ENCODE results near the gene DTX1. TPM values are rescaled to one million over a fixed set of nuclear protein-coding genes. Genes with fewer than 3 reads are reported as not detected.

The DTX1 gene
- total RNA-seq, 1 experiment from 2014 or later = 0.44 TPM

GRCh38 chr12:113021500-113021899 is 35.0 kb upstream of the DTX1 start:
- Histone ChIP-seq H3K36me3 (ENCODE audit: control insufficient read depth, insufficient read depth, low read length) (no peaks in the 10 kb centered on the region), H3K4me1 (ENCODE audit: control insufficient read depth, insufficient read depth, low read length) (no peaks in the 10 kb centered on the region), H3K27me3 (ENCODE audit: control insufficient read depth, insufficient read depth, low read length) (peaks cover 13% of the 10 kb centered on the region), H3K4me3 (ENCODE audit: low read depth in 2 of 2, low read length in 2 of 2) (no peak overlapping the region), H3K27ac (ENCODE audit: low read length) (no peak overlapping the region), H3K9me3 (ENCODE audit: control insufficient read depth, insufficient read depth, low read depth, low read length) (no peaks in the 10 kb centered on the region)
- BruUV-seq (replicated peaks) = no TSS peak
- TF ChIP-seq, protein P1, sequence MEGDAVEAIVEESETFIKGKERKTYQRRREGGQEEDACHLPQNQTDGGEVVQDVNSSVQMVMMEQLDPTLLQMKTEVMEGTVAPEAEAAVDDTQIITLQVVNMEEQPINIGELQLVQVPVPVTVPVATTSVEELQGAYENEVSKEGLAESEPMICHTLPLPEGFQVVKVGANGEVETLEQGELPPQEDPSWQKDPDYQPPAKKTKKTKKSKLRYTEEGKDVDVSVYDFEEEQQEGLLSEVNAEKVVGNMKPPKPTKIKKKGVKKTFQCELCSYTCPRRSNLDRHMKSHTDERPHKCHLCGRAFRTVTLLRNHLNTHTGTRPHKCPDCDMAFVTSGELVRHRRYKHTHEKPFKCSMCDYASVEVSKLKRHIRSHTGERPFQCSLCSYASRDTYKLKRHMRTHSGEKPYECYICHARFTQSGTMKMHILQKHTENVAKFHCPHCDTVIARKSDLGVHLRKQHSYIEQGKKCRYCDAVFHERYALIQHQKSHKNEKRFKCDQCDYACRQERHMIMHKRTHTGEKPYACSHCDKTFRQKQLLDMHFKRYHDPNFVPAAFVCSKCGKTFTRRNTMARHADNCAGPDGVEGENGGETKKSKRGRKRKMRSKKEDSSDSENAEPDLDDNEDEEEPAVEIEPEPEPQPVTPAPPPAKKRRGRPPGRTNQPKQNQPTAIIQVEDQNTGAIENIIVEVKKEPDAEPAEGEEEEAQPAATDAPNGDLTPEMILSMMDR (IDR thresholded peaks at IDR 0.05) = no peak
- TF ChIP-seq REST (IDR thresholded peaks at IDR 0.05; ENCODE audit: insufficient read depth in 1 of 2, low read depth in 2 of 2, low read length in 1 of 2) (no peak), TCF7L2 (IDR thresholded peaks at IDR 0.05; ENCODE audit: low read depth, low read length) (no peak), POLR2AphosphoS5 (IDR thresholded peaks at IDR 0.05; ENCODE audit: low read depth, low read length) (no peak), SIN3A (IDR thresholded peaks at IDR 0.05; ENCODE audit: borderline replicate concordance, insufficient read depth, low read depth, low read length) (no peak)
- ChIA-PET CTCF (no interaction called here), POLR2A (no interaction called here)
- in situ Hi-C loops (cut with HindIII; ENCODE audit: low pct_unique_long_range_greater_than_20kb, low sequenced_read_pairs) (no loop called here), intact Hi-C loops (cut with micrococcal nuclease; ENCODE audit: unreplicated experiment) (no loop called here)
- ATAC-seq = no peak
- DNase-seq (ENCODE audit: low read depth, low spot score) = no peak

GRCh38 chr12:113022563-113023297 is 33.8 kb upstream of the DTX1 start:
- Histone ChIP-seq H3K36me3 (ENCODE audit: control insufficient read depth, insufficient read depth, low read length) (no peaks in the 10 kb centered on the region), H3K4me1 (ENCODE audit: control insufficient read depth, insufficient read depth, low read length) (no peaks in the 10 kb centered on the region), H3K27me3 (ENCODE audit: control insufficient read depth, insufficient read depth, low read length) (peaks cover 13% of the 10 kb centered on the region), H3K9me3 (ENCODE audit: control insufficient read depth, insufficient read depth, low read depth, low read length) (no peaks in the 10 kb centered on the region), H3K4me3 (ENCODE audit: low read depth in 2 of 2, low read length in 2 of 2) (no peak overlapping the region), H3K27ac (ENCODE audit: low read length) (no peak overlapping the region)
- in situ Hi-C loops (cut with HindIII; ENCODE audit: low pct_unique_long_range_greater_than_20kb, low sequenced_read_pairs) = no loop called here
- no peak for TF ChIP-seq POLR2AphosphoS5 (IDR thresholded peaks at IDR 0.05; ENCODE audit: low read depth, low read length)
- no peak for TF ChIP-seq SIN3A (IDR thresholded peaks at IDR 0.05; ENCODE audit: borderline replicate concordance, insufficient read depth, low read depth, low read length)
- TF ChIP-seq TCF7L2 (IDR thresholded peaks at IDR 0.05; ENCODE audit: low read depth, low read length) = no peak
- no peak for TF ChIP-seq REST (IDR thresholded peaks at IDR 0.05; ENCODE audit: insufficient read depth in 1 of 2, low read depth in 2 of 2, low read length in 1 of 2)
- TF ChIP-seq, protein P1 (IDR thresholded peaks at IDR 0.05) = no peak
- BruUV-seq (replicated peaks) = no TSS peak
- CTCF ChIA-PET = no interaction called here
- POLR2A ChIA-PET = no interaction called here
- intact Hi-C loops (cut with micrococcal nuclease; ENCODE audit: unreplicated experiment) = no loop called here
- ATAC-seq (no peak), DNase-seq (ENCODE audit: low read depth, low spot score) (no peak)
